GM12878 (cell line): ENCODE measurements around the gene GTPBP3. TPM values are rescaled to one million over a fixed set of nuclear protein-coding genes. Genes with fewer than 3 reads are reported as not detected.
A peak's percentile ranks its signal among the peaks of the same experiment; 100 is the strongest.

Source experiments
- ATAC-seq: fragments of 200-7000 bp; cut with Tn5 transposase; 3 replicates; pipeline ENCODE4 v1.9.1; 2020; ENCODE audit warnings: mild to moderate bottlenecking, moderate library complexity
- BruUV-seq: library from RNA; stranded (reverse); fragments of 400-500 nt; replicated peaks from 2 replicates; lab custom pipeline; 2021; lab: Mats Ljungman, UMichigan
- CTCF ChIA-PET: fragments of 300-600 bp; sonication (Branson Sonifier 250); formaldehyde crosslinking; extraction: SDS; loops from one replicate; lab custom pipeline; 2021; ENCODE audit warnings: inconsistent platforms; lab: Yijun Ruan, JAX
- POLR2A ChIA-PET: fragments of 350-600 bp; formaldehyde crosslinking; extraction: SDS; loops from one replicate; lab custom pipeline; 2021; ENCODE audit warnings: inconsistent platforms; lab: Charles Lee
- RAD21 ChIA-PET: fragments of 300-600 bp; sonication (Branson Sonifier 250); formaldehyde crosslinking; loops from one replicate; lab custom pipeline; 2023; ENCODE audit warnings: antibody characterized with exemption; ENCODE audit not compliant: unreplicated experiment; lab: Charles Lee
- SMC1A ChIA-PET: fragments of 300-600 bp; sonication (Branson Sonifier 250); formaldehyde crosslinking; loops from one replicate; lab custom pipeline; 2023; ENCODE audit not compliant: unreplicated experiment, uncharacterized antibody; lab: Charles Lee
- DNase-seq: peaks from one replicate; pipeline ENCODE4 v3.0.0-alpha.2; 2011; ENCODE audit warnings: low read depth, low spot score
- FAIRE-seq: peaks from 3 replicates; lab custom pipeline; 2011; peaks lifted over from hg19 to GRCh38; lab: Jason Lieb, UNC
- H2AFZ ChIP-seq: 2 replicates; pipeline ENCODE4 v1.6.0; 2011; ENCODE audit warnings: low read depth, low read length, control low read depth; ENCODE audit not compliant: control insufficient read depth
- H3K27ac ChIP-seq: 2 replicates; pipeline ENCODE4 v1.5.1; 2011; ENCODE audit warnings: control low read depth; ENCODE audit not compliant: control insufficient read depth, insufficient read depth
- H3K27me3 ChIP-seq, 2 experiments: replicated peaks in 1 of 2; 2 replicates each; pipeline versions ENCODE4 v1.6.0 to v1.6.1; 2011; ENCODE audit warnings: low read length in 1 of 2; ENCODE audit not compliant: control insufficient read depth in 2 of 2, insufficient read depth in 2 of 2
- H3K36me3 ChIP-seq, 2 experiments: 2 replicates each; pipeline ENCODE4 v1.5.1; 2011; ENCODE audit warnings: low read length in 1 of 2; ENCODE audit not compliant: control insufficient read depth in 2 of 2, insufficient read depth in 2 of 2
- H3K4me1 ChIP-seq: 2 replicates; pipeline ENCODE4 v1.6.1; 2011; ENCODE audit warnings: mild to moderate bottlenecking, low read length, moderate library complexity, mixed read lengths; ENCODE audit not compliant: control insufficient read depth, insufficient read depth
- H3K4me2 ChIP-seq: 2 replicates; pipeline ENCODE4 v1.6.0; 2011; ENCODE audit warnings: control low read depth; ENCODE audit not compliant: control insufficient read depth, insufficient read depth
- H3K4me3 ChIP-seq: fragments of 200-600 bp; sonication (generic); 2 replicates; pipeline ENCODE4 v1.5.1; 2016
- H3K79me2 ChIP-seq: 2 replicates; pipeline ENCODE4 v1.6.0; 2011; ENCODE audit warnings: low read length; ENCODE audit not compliant: control insufficient read depth, insufficient read depth
- H3K9ac ChIP-seq: 2 replicates; pipeline ENCODE4 v1.8.0; 2011; ENCODE audit warnings: low read length, control low read depth, mixed read lengths; ENCODE audit not compliant: control insufficient read depth, insufficient read depth
- H3K9me3 ChIP-seq: replicated peaks from 3 replicates; pipeline ENCODE4 v1.5.1; 2011; ENCODE audit warnings: mild to moderate bottlenecking, low read length; ENCODE audit not compliant: control insufficient read depth, insufficient read depth
- H4K20me1 ChIP-seq: 2 replicates; pipeline ENCODE4 v1.6.0; 2011; ENCODE audit not compliant: control insufficient read depth, insufficient read depth
- CBFB ChIP-seq: IDR thresholded peaks from 2 replicates; pipeline ENCODE4 v1.6.1; 2016; ENCODE audit warnings: antibody characterized with exemption, low read depth
- CREM ChIP-seq: IDR thresholded peaks from 2 replicates; pipeline ENCODE4 v1.6.1; 2014; ENCODE audit warnings: antibody characterized with exemption, low read depth
- IKZF1 ChIP-seq: fragments of 450-650 bp; conservative IDR thresholded peaks from 2 replicates; pipeline ENCODE4 v1.6.1; 2017; ENCODE audit warnings: antibody characterized with exemption, mild to moderate bottlenecking
- IKZF2 ChIP-seq, 2 experiments: fragments of 450-650 bp; IDR thresholded peaks; 2 replicates each; pipeline ENCODE4 v1.6.1; 2017; ENCODE audit warnings: mild to moderate bottlenecking in 2 of 2, moderate library complexity in 2 of 2
- JUND ChIP-seq: IDR thresholded peaks from 2 replicates; pipeline ENCODE4 v1.6.1; 2012; ENCODE audit warnings: low read depth, mild to moderate bottlenecking, low read length, improper control_type of control experiment, moderate library complexity
- NKRF ChIP-seq: fragments of 450-650 bp; conservative IDR thresholded peaks from 2 replicates; pipeline ENCODE4 v1.6.1; 2017; ENCODE audit warnings: mild to moderate bottlenecking, moderate library complexity
- NR2C2 ChIP-seq: IDR thresholded peaks from 2 replicates; pipeline ENCODE4 v1.6.1; 2011; ENCODE audit warnings: borderline replicate concordance, low read depth; ENCODE audit not compliant: control insufficient read depth, insufficient read length
- POLR2A ChIP-seq: IDR thresholded peaks from 2 replicates; pipeline ENCODE4 v1.6.1; 2011; ENCODE audit warnings: low read depth, mild to moderate bottlenecking, low read length
- RB1 ChIP-seq: fragments of 450-650 bp; formaldehyde crosslinking; IDR thresholded peaks from 2 replicates; pipeline ENCODE4 v1.6.1; 2017; ENCODE audit warnings: mild to moderate bottlenecking, borderline replicate concordance
- RCOR1 ChIP-seq: conservative IDR thresholded peaks from 2 replicates; pipeline ENCODE4 v1.6.1; 2012; ENCODE audit warnings: low read depth, low read length, improper control_type of control experiment
- SMARCA5 ChIP-seq: fragments of 450-650 bp; IDR thresholded peaks from 2 replicates; pipeline ENCODE4 v1.6.1; 2017; ENCODE audit warnings: mild to moderate bottlenecking
- STAT3 ChIP-seq: IDR thresholded peaks from 2 replicates; pipeline ENCODE4 v1.6.1; 2011; ENCODE audit warnings: low read depth, low read length, improper control_type of control experiment
- TBL1XR1 ChIP-seq: IDR thresholded peaks from 2 replicates; pipeline ENCODE4 v1.6.1; 2012; ENCODE audit warnings: low read depth, low read length, improper control_type of control experiment
- ZNF592 ChIP-seq: fragments of 450-650 bp; IDR thresholded peaks from 2 replicates; pipeline ENCODE4 v1.6.1; 2017; ENCODE audit warnings: mild to moderate bottlenecking, moderate library complexity
- WGBS: methylation state at CpG from one replicate; pipeline ENCODE4 v1.1.6; 2016; ENCODE audit warnings: low lambda C conversion rate; ENCODE audit not compliant: insufficient replicate concordance, insufficient coverage; ENCODE audit errors: missing lambda C conversion rate; 5-methylcytosine and 5-hydroxymethylcytosine counted together
- in situ Hi-C: fragments of 300-500 bp; cut with MboI; formaldehyde crosslinking; loops from 9 replicates; pipeline ENCODE4 v1.14.3; 2018; ENCODE audit warnings: mixed read lengths
- intact Hi-C: fragments of 100-400 bp; cut with micrococcal nuclease; formaldehyde crosslinking; loops from one replicate; pipeline ENCODE4 v1.14.2; 2022; ENCODE audit not compliant: unreplicated experiment
- polyA plus RNA-seq, 11 experiments: library from polyadenylated mRNA; depleted of rRNA in 4 of 11; unstranded in 6 of 11; stranded (reverse) in 5 of 11; fragments of >200 nt; fragmentation: Nextera tagmentation in 4 of 11; fragmentation: Illumina TruSeq in 1 of 11; extraction: Ambion mirVana in 4 of 11; extraction: Trizol in 1 of 11; gene quantifications; 1 replicate in 1 of 11; 2 replicates in 10 of 11; pipeline versions ENCODE4 v1.2.1 to v1.2.3, GENCODE V29; 2011 to 2016; ENCODE audit warnings: inconsistent platforms in 2 of 11, missing spikeins in 2 of 11, low read depth in 1 of 11
- total RNA-seq, 4 experiments: library from RNA; depleted of rRNA in 3 of 4; stranded (reverse); fragments of >200 nt in 3 of 4; fragmentation: Illumina TruSeq in 1 of 4; extraction: Trizol in 1 of 4; gene quantifications; 2 replicates each; pipeline versions ENCODE4 v1.2.1 to v1.2.3, GENCODE V29; 2013 to 2021

Gene GTPBP3
- total and polyA plus RNA-seq, 10 of the 15 experiments (the other 5 are each of a cell fraction or from before 2014, with no cell fraction given): 2.9 to 46.8 (median 15.4) TPM

- no peaks in the 10 kb centered on the region for H4K20me1 ChIP-seq
- peak overlapping the region; percentile 52; the same call in 1 of the 2 replicates for H3K27ac ChIP-seq
- H3K9me3 ChIP-seq: no peaks in the 10 kb centered on the region; the same call in 2 of the 3 replicates
- 32% methylated on average over 52 of the region's 52 CpGs for WGBS
- ChIA-PET SMC1A (interaction anchor here (1.1 to 1.7 kb wide), 3 partner anchors 25 to 67 kb away, joined by 3 to 8 read pairs (median 6); partner anchors contain the start of genes BABAM1, DDA1 and MRPL34), RAD21 (interaction anchor here (1.3 to 2.7 kb wide), 3 partner anchors 25 to 268 kb away, joined by 3 to 9 read pairs (median 8); partner anchors contain the start of gene DDA1), CTCF (interaction anchor here (0.6 to 2.1 kb wide), 6 partner anchors 12 to 51 kb away, joined by 3 to 7 read pairs (median 4); partner anchors contain the start of gene DDA1), POLR2A (interaction anchor here (0.5 to 4.4 kb wide), 7 partner anchors 24 to 671 kb away, joined by 3 to 24 read pairs (median 7); partner anchors contain the start of genes BST2, DDA1 and MVB12A)
- H3K4me3 ChIP-seq: peak overlapping the region; percentile 80
- H3K36me3 ChIP-seq: no peaks in the 10 kb centered on the region; a peak in 1 of 4 replicates
- H3K9ac ChIP-seq: peak overlapping the region; percentile 60; the same call in 1 of the 2 replicates
- intact Hi-C loops: loop anchor here (1.0 kb wide), 1 partner anchor 25 kb away; the partner anchor contains the start of gene DDA1
- peaks cover 20% of the 10 kb centered on the region for H3K4me1 ChIP-seq
- peak; percentile 45 for ATAC-seq
- peaks cover 6% of the 10 kb centered on the region for H3K79me2 ChIP-seq
- DNase-seq: peak; percentile 16
- in situ Hi-C loops: no loop called here
- H2AFZ ChIP-seq: peak overlapping the region; percentile 77
- H3K27me3 ChIP-seq: no peaks in the 10 kb centered on the region; a peak in 2 of 4 replicates
- FAIRE-seq: peak; percentile 31
- no TSS peak for BruUV-seq
- H3K4me2 ChIP-seq: peak overlapping the region; percentile 83
- TF ChIP-seq IKZF1 (no peak), NR2C2 (no peak), SMARCA5 (0 out of 2 replicates have a peak, but pooled peaks have one; percentile 60), JUND (no peak), RCOR1 (no peak), IKZF2 (IDR thresholded peaks at IDR 0.05) (no peak), ZNF592 (no peak), RB1 (no peak), CBFB (peak; percentile 91), NKRF (0 out of 2 replicates have a peak, but pooled peaks have one; percentile 14), TBL1XR1 (no peak), POLR2A (peak; percentile 65), CREM (peak; percentile 27; the same call in 1 of the 2 replicates), STAT3 (no peak)
Observed at GRCh38 chr19:17333611-17334413, 3.5 kb upstream of the GTPBP3 start.
